NCI-H2107 treated with DMSO at 0.1 percent for 48 hours (cell line): Measurements from ENCODE around the gene CSNK2A1.

Source experiments
- DNase-seq: peaks from one replicate; lab custom pipeline; 2025; ENCODE audit not compliant: unreplicated experiment; lab: John Stamatoyannopoulos, UW

CSNK2A1 gene

GRCh38 chr20:433300-433975, 110.2 kb downstream of the CSNK2A1 start:
- DNase-seq = no peak

- DNase-seq = no peak
Measured at GRCh38 chr20:432677-433299, 110.8 kb downstream of the CSNK2A1 start.

GRCh38 chr20:432208-432607, 111.4 kb downstream of the CSNK2A1 start:
- no peak for DNase-seq

- DNase-seq = peak; percentile 42
Measured at GRCh38 chr20:431012-431904, 112.3 kb downstream of the CSNK2A1 start.

GRCh38 chr20:430091-430999, 113.2 kb downstream of the CSNK2A1 start:
- DNase-seq = no peak

- no peak for DNase-seq
Measured at GRCh38 chr20:428658-429200, 114.9 kb downstream of the CSNK2A1 start.

- no peak for DNase-seq
Measured at GRCh38 chr20:427849-428657, 115.5 kb downstream of the CSNK2A1 start.

GRCh38 chr20:427401-427800, 116.2 kb downstream of the CSNK2A1 start:
- DNase-seq = no peak

- DNase-seq = no peak
Measured at GRCh38 chr20:426566-426965, 117.0 kb downstream of the CSNK2A1 start.
